SK-N-MC (cell line): ENCODE results near the gene B4GALT6.

Experiments
- EZH2 ChIP-seq: fragments of 200-600 bp; sonication (generic); IDR thresholded peaks from one replicate; pipeline ENCODE4 v1.6.1; 2017; ENCODE audit warnings: antibody characterized with exemption
- POLR2AphosphoS5 ChIP-seq: IDR thresholded peaks from 2 replicates; pipeline ENCODE4 v1.6.1; 2012; ENCODE audit warnings: mild to moderate bottlenecking, low read depth, low read length, borderline replicate concordance

DNA sequence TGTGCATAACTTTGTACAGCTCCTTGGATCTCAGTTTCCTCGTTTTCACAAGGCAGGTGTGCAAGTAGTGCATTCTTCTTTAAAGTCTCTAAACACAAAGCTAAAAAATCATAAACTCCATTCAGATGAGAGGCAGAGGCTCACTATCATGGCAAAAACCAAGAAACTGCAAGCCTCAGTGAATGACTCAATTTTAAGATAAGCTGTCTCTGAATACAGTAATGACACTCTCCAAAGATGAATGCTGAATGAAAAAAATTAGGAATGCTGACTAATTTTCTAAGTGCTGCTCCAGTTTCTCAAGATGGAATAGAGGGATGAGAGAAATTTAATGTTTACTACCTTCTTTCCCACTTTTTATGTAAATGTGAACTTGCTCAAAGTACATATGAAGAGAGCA, 17.2 kb downstream of the B4GALT6 start:
- TF ChIP-seq POLR2AphosphoS5: no peak
- no peak for TF ChIP-seq EZH2
